ENCODE results near the gene MYO9B.
A peak's percentile ranks its signal among the peaks of the same experiment; 100 is the strongest.

MYO9B gene

GRCh38 chr19:17061691-17062090 is 13.9 kb upstream of the MYO9B start:
- no peak for DNase-seq

GRCh38 chr19:17063428-17063827 is 12.1 kb upstream of the MYO9B start:
- no peak for DNase-seq

- no peak for DNase-seq
Observed at GRCh38 chr19:17069193-17069592, 6.4 kb upstream of the MYO9B start.

- no peak for DNase-seq
Observed at GRCh38 chr19:17070421-17070820, 5.2 kb upstream of the MYO9B start.

GRCh38 chr19:17070912-17071311 is 4.7 kb upstream of the MYO9B start:
- no peak for DNase-seq

GRCh38 chr19:17073869-17074633 is 1.5 kb upstream of the MYO9B start:
- no peak for DNase-seq

- DNase-seq: no peak
Observed at GRCh38 chr19:17074634-17075034, 943 bp upstream of the MYO9B start.

- DNase-seq: peak in 12 of 56 donors; percentile 17 to 49 (median 38)
Observed at GRCh38 chr19:17075864-17076542, 426 bp downstream of the MYO9B start.

- DNase-seq: peak in 4 of 56 donors; percentile 15 to 41 (median 21)
Observed at GRCh38 chr19:17076543-17076991, 990 bp downstream of the MYO9B start.

- DNase-seq: no peak
Observed at GRCh38 chr19:17077447-17078028, 2.0 kb downstream of the MYO9B start.

- no peak for DNase-seq
Observed at GRCh38 chr19:17078036-17078919, 2.7 kb downstream of the MYO9B start.

GRCh38 chr19:17078920-17079709 is 3.5 kb downstream of the MYO9B start:
- DNase-seq: peak in 10 of 56 donors; percentile 11 to 64 (median 46)

- peak in 55 of 56 donors; percentile 24 to 90 (median 70) for DNase-seq
Observed at GRCh38 chr19:17079710-17080439, 4.3 kb downstream of the MYO9B start.

GRCh38 chr19:17080440-17080801 is 4.8 kb downstream of the MYO9B start:
- DNase-seq: no peak

- peak in 16 of 56 donors; percentile 9 to 58 (median 28) for DNase-seq
Observed at GRCh38 chr19:17081672-17082630, 6.4 kb downstream of the MYO9B start.

- peak in 51 of 56 donors; percentile 21 to 93 (median 72) for DNase-seq
Observed at GRCh38 chr19:17086120-17086519, 10.5 kb downstream of the MYO9B start.

- DNase-seq: no peak
Observed at GRCh38 chr19:17086834-17087233, 11.3 kb downstream of the MYO9B start.

- no peak for DNase-seq
Observed at GRCh38 chr19:17088552-17088951, 13.0 kb downstream of the MYO9B start.

Measured in amygdala (tissue), 56 donors.